Astrocyte of the hippocampus (primary cell): Measurements from ENCODE around the gene FBXL12.
"Not testable (repeated sequence)": the region's sequence is repeated elsewhere in the genome, so short reads cannot be mapped to it uniquely, and the experiment has no call there.

Experiments used
- DNase-seq: peaks from one replicate; pipeline ENCODE4 v3.0.0; 2011; ENCODE audit warnings: low read depth, low spot score

The FBXL12 gene

DNA sequence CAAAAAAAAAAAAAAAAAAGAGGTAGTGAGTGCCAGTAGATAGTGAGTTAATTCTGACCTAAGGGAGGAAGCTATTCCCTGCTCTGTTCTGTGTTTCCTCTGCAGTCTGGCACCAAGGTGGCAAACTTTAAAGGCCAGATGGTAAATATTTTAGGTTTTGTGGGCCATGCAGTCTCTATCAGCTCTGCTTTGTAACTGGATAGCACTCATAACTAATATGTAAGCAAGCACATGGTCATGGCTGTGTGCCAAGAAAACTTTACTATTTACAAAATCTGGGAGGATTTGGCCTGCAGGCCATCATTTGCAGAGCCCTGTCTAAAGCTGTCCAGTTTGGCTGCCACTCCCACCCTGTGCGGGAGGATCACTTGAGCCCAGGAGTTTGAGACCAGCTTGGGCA is 20.5 kb upstream of the FBXL12 start:
- no peak for DNase-seq

DNA sequence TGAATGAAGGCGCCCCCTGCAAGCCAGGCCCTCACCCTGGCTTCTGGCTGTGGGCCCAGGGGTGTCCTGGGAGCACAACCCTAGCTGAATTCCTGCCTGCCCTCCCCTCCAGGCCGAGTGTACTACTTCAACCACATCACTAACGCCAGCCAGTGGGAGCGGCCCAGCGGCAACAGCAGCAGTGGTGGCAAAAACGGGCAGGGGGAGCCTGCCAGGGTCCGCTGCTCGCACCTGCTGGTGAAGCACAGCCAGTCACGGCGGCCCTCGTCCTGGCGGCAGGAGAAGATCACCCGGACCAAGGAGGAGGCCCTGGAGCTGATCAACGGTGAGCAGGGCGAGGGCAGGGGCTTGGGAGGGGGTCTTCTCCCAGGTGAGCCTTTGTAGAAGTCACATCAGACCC is 19.4 kb upstream of the FBXL12 start:
- no peak for DNase-seq

DNA sequence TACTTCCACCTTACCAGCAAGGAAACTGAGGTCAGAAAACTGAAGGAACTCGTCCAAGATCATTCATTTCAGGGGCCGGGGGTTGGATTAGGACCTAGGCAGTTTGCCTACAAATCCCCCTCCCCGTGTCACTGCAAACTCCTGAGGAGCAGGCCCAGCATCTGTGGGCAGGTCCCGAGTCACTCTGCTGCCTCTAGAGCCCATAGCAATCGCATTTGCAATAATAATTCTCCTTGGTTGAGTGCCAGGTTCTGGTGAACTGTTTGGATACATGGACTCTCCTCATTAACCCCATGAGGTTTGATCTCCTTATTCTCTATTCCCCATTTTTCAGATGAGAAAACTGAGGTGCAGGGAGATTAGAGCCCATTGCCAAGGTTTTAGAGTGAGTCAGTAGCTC is 17.1 kb upstream of the FBXL12 start:
- peak; percentile 50 for DNase-seq

DNA sequence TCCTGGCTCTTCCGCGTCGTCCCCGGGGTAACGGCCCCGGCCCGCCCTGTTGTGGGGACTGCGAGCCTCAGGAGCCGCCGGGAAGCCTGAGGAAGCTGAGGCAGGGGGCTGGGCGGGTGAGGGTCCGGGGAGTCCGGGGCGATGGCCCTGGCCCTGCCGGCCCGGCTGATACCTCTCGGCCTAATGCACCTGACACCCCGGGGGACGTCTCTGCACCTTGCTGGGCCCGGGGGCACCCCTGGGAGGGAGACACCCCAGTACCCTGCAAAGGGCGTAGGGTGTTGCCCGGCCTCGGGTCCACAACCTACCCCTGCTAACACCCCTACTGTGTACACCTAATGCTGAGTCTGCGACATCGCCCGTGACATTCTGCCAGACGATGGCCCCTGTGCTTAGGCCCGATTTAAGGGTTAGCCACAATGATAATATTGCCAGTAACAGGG is 16.6 kb upstream of the FBXL12 start:
- DNase-seq: no peak

DNA sequence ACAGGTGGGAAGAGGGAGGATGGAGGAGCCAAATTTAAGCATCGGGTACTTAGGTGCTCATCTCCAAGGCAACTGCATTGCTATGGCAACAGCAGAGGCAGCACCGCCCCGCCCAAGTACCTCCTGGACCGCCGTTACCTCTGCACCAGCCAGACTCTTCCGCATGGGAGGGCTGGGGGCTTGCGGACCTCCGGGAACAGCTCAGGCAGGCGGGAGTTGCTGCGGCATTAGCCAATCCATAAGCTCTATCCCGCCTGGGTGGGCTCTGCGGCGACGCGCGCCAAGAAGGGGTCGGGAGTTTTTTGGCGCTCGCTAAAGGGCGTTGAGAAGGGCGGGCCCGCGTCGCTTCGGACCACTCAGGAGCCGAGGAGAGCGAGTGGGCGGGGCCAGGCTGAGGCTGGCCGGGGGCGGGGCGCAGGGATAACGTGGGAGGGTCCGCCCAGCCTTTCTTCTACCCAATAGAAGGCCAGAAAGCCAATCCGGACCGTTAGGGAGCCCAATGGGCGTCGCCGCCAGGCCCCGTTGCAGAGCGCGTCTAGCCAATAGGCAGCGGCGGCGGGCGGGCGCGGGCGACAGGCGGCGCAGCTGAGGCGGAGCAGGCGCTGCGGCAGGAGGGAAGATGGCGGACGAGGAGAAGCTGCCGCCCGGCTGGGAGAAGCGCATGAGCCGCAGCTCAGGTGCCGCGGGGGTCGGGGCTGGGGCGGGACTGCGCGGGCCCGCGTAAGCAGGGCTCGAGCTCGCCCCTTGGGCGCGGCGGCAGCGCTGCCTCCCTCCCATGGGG is 16.0 kb upstream of the FBXL12 start, which contains the start of gene PIN1:
TSS of gene PIN1 (plus strand) at position 593 of the 781 bp plus-strand sequence. CDS start at position 620, 27 bp downstream.
- peak; percentile 100 for DNase-seq

DNA sequence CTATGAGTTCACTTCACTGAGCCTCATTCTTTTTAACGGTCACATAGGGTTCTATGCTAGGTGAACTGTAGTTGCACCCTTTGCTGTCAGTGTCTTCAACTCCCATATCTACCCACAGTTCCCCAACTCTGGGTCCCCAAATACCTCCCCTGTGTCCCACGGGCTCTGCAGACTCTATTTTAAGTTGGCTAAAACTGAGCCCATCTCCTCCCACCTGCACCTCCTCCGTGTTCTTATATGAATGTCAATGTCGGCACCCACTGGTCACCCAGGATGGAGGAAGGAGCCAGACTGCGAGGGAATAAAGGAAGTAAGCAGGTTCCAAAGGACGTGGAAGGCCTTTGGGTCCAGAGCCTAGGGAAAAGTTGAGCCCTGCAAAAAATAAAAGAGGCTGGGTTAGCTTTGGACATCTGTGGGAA is 15.4 kb upstream of the FBXL12 start:
- no peak for DNase-seq

DNA sequence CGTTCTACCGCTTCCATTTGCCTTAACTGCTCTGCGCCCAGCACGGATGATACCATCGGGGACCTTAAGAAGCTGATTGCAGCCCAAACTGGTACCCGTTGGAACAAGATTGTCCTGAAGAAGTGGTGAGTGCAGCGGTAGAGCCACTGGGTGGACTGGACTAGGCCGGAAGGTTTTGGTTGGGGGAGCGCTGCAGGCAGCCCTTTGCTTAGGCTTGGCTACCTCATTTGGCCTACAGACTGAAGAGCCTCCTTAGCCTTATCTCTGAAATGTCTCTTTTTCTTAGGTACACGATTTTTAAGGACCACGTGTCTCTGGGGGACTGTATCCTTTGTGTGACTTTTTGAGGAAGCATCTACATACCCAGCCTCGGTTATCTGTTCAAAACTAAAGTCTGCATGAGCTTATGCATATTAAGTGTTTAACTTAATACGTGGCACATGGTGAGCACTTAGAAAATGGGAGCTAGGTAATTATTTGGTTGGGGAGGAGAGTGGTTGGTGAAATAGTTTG is 9.7 kb upstream of the FBXL12 start:
- no peak for DNase-seq

DNA sequence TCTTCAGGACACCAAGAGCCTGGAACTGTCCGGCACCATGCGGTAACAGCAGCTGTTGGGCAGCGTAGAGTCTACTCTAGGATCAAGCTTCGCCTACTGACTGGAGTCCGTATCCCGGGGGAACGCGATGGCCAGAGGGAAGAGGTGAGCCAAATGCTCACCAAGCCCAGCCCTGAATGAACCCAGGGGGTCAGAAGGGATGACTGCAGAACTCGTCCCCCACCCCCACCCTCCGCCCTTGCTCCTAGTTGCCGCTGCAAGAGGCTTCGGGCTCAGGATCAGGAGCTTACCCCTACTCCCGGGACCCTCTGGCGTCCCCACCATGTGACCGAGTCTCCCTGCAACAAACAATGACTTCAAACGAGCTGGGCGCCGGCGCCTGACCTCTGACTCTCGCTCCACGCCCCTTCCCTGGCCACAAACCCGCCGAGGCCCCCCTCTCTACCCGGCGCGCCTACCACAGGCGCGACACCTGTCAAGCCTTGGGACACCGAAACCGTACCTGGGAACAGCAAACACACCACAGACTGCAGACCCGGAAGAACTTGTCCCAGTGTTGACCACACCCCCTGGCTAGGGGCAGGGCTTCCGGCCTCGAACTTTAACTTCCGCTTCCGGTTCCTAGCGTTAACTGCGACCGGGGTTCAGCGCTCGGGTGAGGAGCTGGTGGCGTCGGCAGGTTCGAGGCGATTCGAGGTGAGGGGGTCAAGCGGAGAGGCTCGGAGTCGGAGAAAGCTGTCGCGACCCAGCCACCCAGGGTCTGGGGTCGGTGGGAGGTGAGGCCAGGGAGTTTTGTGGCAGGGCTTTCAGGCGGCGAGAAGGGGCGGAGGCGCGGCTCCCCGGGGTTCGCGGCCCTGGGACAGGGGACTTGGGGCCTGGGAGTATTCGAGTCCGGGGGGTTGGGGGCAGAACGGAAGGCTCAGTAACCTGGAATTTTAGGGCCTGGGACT is 8.7 kb upstream of the FBXL12 start, which contains the start of gene UBL5:
TSS of gene UBL5 (plus strand) at position 630 of the 950 bp plus-strand sequence. CDS start 420 bp downstream, outside the sequence.
- DNase-seq: peak; percentile 89

DNA sequence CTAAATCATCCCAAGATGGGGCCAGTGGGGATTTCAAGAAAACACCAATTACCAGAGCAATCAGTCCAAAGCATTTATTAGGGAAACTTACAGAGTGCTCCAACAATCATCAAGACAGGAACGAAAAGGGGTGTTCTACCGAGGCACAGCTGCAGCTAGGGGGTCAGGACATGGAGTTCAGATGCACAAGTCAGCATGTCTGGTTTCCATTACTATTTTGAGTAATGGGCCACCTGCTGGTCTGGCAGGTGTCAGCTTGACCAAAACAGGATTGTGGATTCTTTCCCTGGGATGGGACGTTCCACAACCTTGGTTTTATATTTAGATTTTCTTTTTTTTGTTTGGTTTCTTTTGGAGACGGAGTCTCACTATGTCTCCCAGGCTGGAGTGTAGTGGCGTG is 4.9 kb upstream of the FBXL12 start:
- no peak for DNase-seq

DNA sequence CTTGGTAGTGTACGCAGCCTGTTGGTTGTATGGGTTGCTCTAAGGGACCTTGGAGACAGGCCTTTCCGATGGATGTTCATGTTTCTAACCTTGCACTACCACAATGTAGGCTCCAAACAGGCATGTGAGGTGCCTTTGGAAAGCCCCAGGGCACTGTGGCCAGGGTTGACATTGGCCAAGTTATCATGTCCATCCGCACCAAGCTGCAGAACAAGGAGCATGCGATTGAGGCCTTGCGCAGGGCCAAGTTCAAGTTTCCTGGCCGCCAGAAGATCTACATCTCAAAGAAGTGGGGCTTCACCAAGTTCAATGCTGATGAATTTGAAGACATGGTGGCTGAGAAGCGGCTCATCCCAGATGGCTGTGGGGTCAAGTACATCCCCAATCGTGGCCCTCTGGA is 1.2 kb upstream of the FBXL12 start:
- DNase-seq: not testable (repeated sequence)

DNA sequence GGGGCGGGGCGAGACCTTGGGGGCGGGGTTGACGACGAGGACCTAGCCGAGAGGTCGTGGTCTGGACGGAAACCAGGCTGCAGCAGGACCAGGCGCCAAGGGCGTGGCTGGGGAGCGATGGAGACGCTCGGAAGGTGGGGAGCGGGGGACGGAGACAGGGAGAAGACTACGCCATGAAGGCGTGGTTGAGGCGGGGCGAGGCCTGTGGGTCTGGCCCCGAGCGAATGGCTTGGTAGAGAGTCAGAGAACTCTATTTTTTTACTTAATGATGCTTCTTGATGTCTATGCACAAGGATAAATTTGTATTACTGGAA is 674 bp upstream of the FBXL12 start:
- DNase-seq: no peak

DNA sequence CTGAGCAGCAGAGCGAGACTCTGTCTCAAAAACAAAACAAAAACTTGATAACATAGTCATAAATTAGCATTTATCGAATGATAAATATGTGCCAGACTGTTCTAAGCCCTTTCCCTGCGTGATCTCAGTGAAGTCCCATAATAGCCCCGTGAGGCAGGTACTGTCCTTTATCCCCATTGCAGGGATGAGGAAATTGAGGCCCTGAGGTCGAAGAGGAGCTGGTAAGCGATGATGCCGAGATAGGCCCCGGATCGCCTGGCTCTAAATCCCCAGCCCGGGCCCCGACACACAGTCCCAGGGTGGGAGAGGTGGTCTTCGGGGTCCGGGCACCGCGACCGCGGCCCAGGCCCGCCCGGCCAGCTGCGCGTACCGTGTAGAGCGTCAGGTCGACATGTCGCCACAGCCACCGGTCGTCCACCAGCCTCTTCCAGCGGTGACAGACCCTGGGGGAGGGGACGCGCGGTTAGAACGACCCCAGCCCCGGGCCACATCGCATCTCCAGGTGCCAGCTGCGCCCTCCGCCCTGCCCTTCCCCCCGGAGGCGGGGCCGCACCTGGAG is 625 bp downstream of the FBXL12 start:
- peak; percentile 13 for DNase-seq

DNA sequence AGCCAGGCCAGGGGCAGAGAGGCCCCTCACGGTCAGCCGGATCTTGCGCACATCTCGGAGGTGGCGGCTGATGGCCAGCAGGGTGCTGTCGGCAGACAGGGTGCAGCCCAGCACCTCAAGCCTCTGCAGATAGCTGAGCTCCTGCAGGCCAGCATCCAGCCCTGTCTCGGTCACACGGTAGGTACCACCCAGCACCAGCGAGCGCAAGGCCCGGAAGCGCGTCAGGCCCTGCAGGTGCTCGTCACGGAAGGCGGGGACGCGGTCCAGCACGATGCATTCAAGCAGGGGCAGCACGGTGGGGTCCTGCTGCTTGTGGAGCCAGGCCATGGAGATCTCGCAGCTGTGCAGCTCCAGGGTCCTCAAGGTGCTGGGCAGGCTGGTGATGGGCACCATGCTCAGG is 7.7 kb downstream of the FBXL12 start:
- no peak for DNase-seq

DNA sequence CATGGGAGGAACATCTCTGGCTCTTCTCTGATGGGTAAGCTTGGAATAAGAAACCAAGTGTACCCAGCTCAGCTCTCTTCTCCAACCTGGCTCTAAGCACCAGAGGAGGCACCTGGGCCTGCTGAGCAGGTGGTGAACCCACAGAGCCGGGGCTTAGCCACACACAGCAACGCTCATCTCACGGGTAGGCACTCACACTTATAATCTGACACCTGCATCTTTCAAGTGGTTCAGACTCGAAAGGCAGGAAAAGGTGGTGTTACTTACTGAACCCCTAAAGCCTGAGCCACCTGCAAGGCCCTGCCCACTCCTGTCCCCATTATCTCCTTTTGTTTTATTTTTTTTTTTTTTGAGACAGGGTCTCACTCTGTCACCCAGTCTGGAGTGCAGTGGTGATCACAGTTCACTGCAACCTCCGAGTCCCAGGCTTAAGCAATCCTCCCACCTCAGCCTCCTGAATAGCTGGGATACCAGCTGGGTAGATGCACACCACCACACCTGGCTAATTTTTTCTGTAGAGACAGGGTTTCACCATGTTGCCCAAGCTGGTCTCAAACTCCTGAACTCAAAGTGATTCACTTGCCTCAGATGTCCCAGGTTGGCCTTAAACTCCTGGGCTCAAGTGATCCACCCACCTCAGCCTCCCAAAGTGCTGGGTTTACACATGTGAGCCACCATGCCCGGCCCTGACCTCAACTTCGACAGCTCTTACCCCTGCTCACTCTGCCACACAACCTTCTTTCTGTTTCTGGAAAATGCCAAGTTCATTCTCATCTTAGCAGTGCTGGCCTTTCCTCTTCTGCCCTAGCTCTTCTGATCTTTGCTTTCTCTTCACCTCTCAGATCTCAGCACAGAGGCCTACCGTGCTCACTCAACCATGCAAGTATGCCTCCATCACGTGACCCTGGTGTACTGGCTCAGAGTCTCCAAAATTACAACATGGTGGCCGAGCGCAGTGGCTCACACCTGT is 9.7 kb downstream of the FBXL12 start:
- no peak for DNase-seq

DNA sequence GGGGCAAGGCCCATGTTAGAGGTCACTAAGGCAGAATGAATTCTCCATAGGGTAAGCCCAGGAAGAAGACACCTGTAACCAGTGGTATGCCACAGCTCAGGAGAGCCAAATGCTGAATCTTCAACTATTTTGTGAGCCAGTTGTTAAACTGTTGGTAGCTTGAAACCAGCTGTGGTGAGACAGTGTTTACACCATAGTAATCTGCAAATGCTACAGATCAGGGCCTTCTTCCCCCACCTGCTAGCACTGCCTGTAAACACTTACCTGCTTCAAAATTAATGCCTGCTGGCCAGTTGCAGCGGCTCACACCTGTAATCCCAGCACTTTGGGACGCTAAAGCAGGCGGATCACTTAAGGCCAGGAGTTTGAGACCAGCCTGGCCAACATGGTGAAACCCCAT is 12.1 kb downstream of the FBXL12 start:
- no peak for DNase-seq

DNA sequence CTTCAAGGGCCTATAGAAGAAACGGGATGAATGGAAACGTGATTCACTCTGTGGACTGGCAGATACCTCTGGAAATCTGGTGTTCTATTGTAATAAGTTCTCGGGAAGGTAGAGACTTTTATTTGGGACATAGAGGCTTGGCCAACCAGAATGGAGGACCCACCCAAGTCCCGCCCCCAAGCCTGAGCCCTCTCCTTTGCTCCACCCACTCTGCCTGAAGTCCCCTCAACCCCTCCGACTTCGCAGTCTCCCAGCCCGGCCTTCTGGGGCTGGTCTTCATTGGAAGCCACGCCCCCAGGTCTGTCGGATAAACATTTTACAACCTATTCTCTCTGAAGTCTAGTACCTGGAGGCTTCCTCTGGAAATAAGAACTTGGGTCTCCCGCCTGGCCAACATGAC is 16.9 kb downstream of the FBXL12 start:
- DNase-seq: no peak

DNA sequence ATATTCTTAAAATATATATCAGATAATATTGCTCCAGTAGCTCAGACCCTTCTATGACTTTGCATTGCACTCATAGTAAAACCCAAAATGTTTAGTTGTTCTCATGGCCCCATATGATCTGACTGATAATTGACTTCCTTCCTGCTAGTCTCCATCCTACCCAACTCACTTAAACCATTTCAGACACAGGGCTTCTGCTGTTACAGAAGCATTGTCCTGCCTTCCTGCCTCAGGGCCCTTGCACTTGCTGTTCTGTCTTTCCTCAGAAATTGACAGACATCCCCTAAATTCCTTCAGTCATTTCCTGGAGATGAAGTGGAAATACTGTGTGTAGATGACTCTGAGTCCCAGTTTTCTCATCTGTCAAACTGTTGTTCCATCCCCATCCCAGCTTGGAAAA is 19.7 kb downstream of the FBXL12 start:
- DNase-seq: no peak

DNA sequence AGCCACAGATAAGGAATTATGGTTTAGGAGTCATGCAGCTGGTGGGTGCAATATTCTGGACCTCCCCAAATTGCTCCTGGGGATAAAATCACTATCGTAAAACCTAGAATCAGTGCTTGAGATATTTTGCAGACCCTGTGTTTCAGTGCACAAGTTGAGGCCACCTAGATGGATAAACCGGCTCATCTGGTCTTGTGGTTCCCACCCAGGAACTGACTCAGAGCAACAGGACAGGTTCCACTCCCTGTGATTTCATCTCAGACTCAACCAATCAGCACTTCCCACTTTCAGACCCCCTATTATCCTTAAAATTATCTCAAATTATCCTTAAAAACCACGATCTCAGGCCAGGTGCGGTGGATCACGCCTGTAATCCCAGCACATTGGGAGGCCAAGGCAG is 21.0 kb downstream of the FBXL12 start:
- DNase-seq: no peak

DNA sequence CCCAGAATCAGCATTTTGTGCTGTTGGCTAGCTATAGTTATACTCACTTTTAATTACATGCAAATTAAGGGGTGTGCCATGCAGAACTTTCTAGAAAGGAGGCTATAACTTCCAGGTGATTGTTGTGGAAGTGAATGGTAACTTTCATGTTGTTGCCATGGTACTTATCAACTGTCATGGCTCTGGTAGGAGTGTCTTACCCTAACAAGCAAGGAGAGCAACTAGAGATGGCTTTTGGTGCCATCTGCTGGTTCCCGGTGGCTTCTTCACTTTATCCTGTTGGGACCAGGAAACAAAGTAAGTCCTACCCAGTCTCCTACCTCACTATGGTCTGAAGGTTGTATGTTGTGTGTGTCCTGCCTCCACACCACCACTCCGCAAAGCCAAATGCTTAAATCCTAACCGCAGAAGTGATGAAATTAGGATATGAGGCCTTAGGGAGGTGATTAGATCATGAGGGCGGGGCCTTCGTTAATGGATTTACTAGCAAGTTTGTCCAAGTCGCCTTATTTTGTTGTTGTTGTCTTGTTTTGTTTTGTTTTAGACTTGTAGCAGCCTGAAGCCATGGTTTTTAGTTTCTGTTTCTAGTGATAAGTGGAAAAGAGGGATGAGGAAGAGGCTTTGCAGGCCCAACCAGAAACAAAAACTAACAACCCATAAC is 22.6 kb downstream of the FBXL12 start:
- DNase-seq: peak; percentile 93

DNA sequence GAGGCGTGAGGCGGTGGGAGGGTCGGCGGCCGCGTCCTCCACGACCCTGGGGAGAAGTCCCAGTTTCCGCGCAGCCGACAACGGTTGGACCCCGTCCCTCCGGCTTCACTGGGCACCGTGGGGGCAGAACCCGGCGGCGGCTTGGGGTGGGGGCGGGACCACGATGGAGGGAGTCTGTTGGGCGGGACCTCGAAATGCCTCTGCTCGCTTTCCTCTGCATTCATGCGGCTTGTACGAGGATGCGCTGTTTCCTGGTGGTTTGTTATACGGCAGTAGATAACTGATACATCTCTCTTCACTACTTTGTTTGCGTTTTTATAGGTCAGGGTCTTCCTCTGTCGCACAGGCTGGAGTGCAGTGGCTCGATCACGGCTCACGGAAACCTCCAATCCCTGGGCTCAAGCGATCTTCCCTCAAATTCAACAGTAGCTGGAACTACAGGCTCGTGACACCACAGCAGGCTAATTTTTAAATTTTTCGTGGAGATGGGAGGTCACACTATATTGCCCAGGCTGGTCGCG is 25.7 kb downstream of the FBXL12 start:
- peak; percentile 70 for DNase-seq
